Endothelial cell of umbilical vein (primary cell): Measurements from ENCODE around the gene LLCFC1. TPM values are rescaled to one million over a fixed set of nuclear protein-coding genes. Genes with fewer than 3 reads are reported as not detected.

ENCODE experiments used
- BruUV-seq: library from RNA; stranded (reverse); fragments of 400-500 nt; replicated peaks from 2 replicates; lab custom pipeline; 2021; lab: Mats Ljungman, UMichigan
- CTCF ChIA-PET: fragments of 300-600, 350-600 bp; sonication (Branson Sonifier 250); formaldehyde crosslinking; loops from one replicate; lab custom pipeline; 2021; ENCODE audit warnings: antibody characterized with exemption, inconsistent platforms; lab: Charles Lee
- POLR2A ChIA-PET: fragments of 300-600, 350-600 bp; sonication (Branson Sonifier 250); formaldehyde crosslinking; loops from one replicate; lab custom pipeline; 2021; ENCODE audit warnings: antibody characterized with exemption, inconsistent platforms; lab: Charles Lee
- DNase-seq: peaks from one replicate; pipeline ENCODE4 v3.0.0-alpha.2; 2011; ENCODE audit warnings: low read depth, low spot score
- FAIRE-seq: peaks from 2 replicates; lab custom pipeline; 2011; peaks lifted over from hg19 to GRCh38; lab: Jason Lieb, UNC
- H2AFZ ChIP-seq: 2 replicates; pipeline ENCODE4 v1.6.0; 2012; ENCODE audit warnings: low read depth, low read length, control low read depth, inconsistent platforms
- H3K27ac ChIP-seq: 2 replicates; pipeline ENCODE4 v1.5.1; 2011; ENCODE audit warnings: low read depth, mild to moderate bottlenecking, control low read depth, low read length, moderate library complexity; ENCODE audit not compliant: insufficient read depth
- H3K27me3 ChIP-seq, 2 experiments: 2 replicates each; pipeline versions ENCODE4 v1.6.0 to v1.6.1; 2011; ENCODE audit warnings: low read length in 2 of 2, mixed read lengths in 1 of 2; ENCODE audit not compliant: control insufficient read depth in 2 of 2, insufficient read depth in 2 of 2
- H3K36me3 ChIP-seq, 2 experiments: 2 replicates in 1 of 2; 3 replicates in 1 of 2; pipeline ENCODE4 v1.5.1; 2011; ENCODE audit warnings: low read length in 2 of 2, mild to moderate bottlenecking in 1 of 2, moderate library complexity in 1 of 2; ENCODE audit not compliant: control insufficient read depth in 2 of 2, insufficient read depth in 2 of 2; ENCODE audit errors: extremely low read depth in 1 of 2
- H3K4me1 ChIP-seq: 3 replicates; pipeline ENCODE4 v1.5.1; 2011; ENCODE audit warnings: mild to moderate bottlenecking, low read length; ENCODE audit not compliant: control insufficient read depth, insufficient read depth; ENCODE audit errors: extremely low read depth
- H3K4me2 ChIP-seq: 2 replicates; pipeline ENCODE4 v1.6.1; 2011; ENCODE audit warnings: low read length, control low read depth, mixed read lengths; ENCODE audit not compliant: insufficient read depth
- H3K4me3 ChIP-seq, 3 experiments: fragments of 200-600 bp in 1 of 3; sonication (generic), shearing (Covaris generic) in 1 of 3; replicated peaks in 1 of 3; 2 replicates each; pipeline ENCODE4 v1.5.1; 2011 to 2016; ENCODE audit warnings: control low read depth in 3 of 3, low read length in 3 of 3, mild to moderate bottlenecking in 2 of 3, inconsistent platforms in 1 of 3, low read depth in 1 of 3, moderate library complexity in 1 of 3; ENCODE audit not compliant: insufficient read depth in 1 of 3
- H3K79me2 ChIP-seq: 2 replicates; pipeline ENCODE4 v1.6.0; 2012; ENCODE audit warnings: low read length, inconsistent platforms; ENCODE audit not compliant: control insufficient read depth, insufficient read depth
- H3K9ac ChIP-seq: replicated peaks from 2 replicates; pipeline ENCODE3; 2011; ENCODE audit warnings: low read length, control low read depth; ENCODE audit not compliant: insufficient read depth; ENCODE audit errors: extremely low read depth
- H3K9me1 ChIP-seq: replicated peaks from 3 replicates; pipeline ENCODE4 v1.6.0; 2011; ENCODE audit warnings: mild to moderate bottlenecking, low read length; ENCODE audit not compliant: control insufficient read depth, insufficient read depth; ENCODE audit errors: extremely low read depth
- H3K9me3 ChIP-seq: replicated peaks from 2 replicates; pipeline ENCODE4 v1.5.1; 2012; ENCODE audit warnings: low read length, inconsistent platforms; ENCODE audit not compliant: control insufficient read depth, insufficient read depth
- H4K20me1 ChIP-seq: replicated peaks from 2 replicates; pipeline ENCODE3; 2011; ENCODE audit warnings: mild to moderate bottlenecking, low read length; ENCODE audit not compliant: control insufficient read depth, insufficient read depth; ENCODE audit errors: extremely low read depth
- CTCF ChIP-seq, 2 donors: IDR thresholded peaks; 1 replicate in 1 of 2; 2 replicates in 1 of 2; pipeline ENCODE4 v1.5.1; 2011; ENCODE audit warnings: low read length in 2 of 2, mild to moderate bottlenecking in 2 of 2, moderate library complexity in 2 of 2, control low read depth in 1 of 2, inconsistent platforms in 1 of 2, low read depth in 1 of 2; ENCODE audit not compliant: insufficient read depth in 1 of 2; ENCODE audit errors: extremely low read depth in 1 of 2
- EZH2 ChIP-seq: IDR thresholded peaks from 2 replicates; pipeline ENCODE4 v1.6.1; 2012; ENCODE audit warnings: borderline replicate concordance, low read depth, mild to moderate bottlenecking, moderate library complexity, low read length, inconsistent platforms; ENCODE audit not compliant: severe bottlenecking
- FOS ChIP-seq: IDR thresholded peaks from 2 replicates; pipeline ENCODE4 v1.6.1; 2011; ENCODE audit warnings: mild to moderate bottlenecking, low read length, moderate library complexity, borderline replicate concordance; ENCODE audit not compliant: insufficient read depth
- GATA2 ChIP-seq: IDR thresholded peaks from 2 replicates; pipeline ENCODE4 v1.7.0; 2011; ENCODE audit warnings: low read depth, mild to moderate bottlenecking, moderate library complexity, mixed read lengths, low read length; ENCODE audit not compliant: insufficient read length, insufficient read depth
- JUN ChIP-seq: IDR thresholded peaks from 2 replicates; pipeline ENCODE4 v1.6.1; 2011; ENCODE audit warnings: borderline replicate concordance, low read depth; ENCODE audit not compliant: insufficient read length, insufficient read depth
- MAX ChIP-seq: IDR thresholded peaks from 2 replicates; pipeline ENCODE4 v1.6.1; 2011; ENCODE audit not compliant: insufficient read depth, insufficient read length
- MYC ChIP-seq: IDR thresholded peaks from one replicate; pipeline ENCODE4 v1.6.1; 2011; ENCODE audit warnings: mild to moderate bottlenecking, low read depth, low read length
- POLR2A ChIP-seq: IDR thresholded peaks from 2 replicates; pipeline ENCODE4 v1.6.1; 2012; ENCODE audit warnings: low read depth, mild to moderate bottlenecking, control low read depth, low read length
- POLR2AphosphoS5 ChIP-seq: IDR thresholded peaks from 2 replicates; pipeline ENCODE4 v1.6.1; 2012; ENCODE audit warnings: low read depth, mild to moderate bottlenecking, control low read depth, low read length, moderate library complexity; ENCODE audit not compliant: insufficient read depth
- dilution Hi-C: fragments of 300-500 bp; cut with MboI; formaldehyde crosslinking; loops from one replicate; pipeline ENCODE4 v1.15.0; 2019; ENCODE audit warnings: low sequenced_read_pairs; ENCODE audit not compliant: extremely low pct_ligation_motif_present
- intact Hi-C: fragments of 100-400 bp; cut with micrococcal nuclease; formaldehyde crosslinking; loops from one replicate; pipeline ENCODE4 v1.10.0; 2022
- polyA plus RNA-seq, 4 experiments: library from polyadenylated mRNA; depleted of rRNA in 3 of 4; stranded (reverse) in 3 of 4; unstranded in 1 of 4; fragments of >200 nt; gene quantifications; 2 replicates each; pipeline versions ENCODE4 v1.2.1 to v1.2.3, GENCODE V29; 2011 to 2012; ENCODE audit warnings: missing spikeins in 1 of 4
- total RNA-seq: library from RNA; stranded (reverse); gene quantifications from 2 replicates; pipeline ENCODE4 v1.2.3, GENCODE V29; 2021

Gene LLCFC1
- total and polyA plus RNA-seq, 2 donors (not counting 3 experiments of a cell fraction or from before 2014, with no cell fraction given), result not detected

- Histone ChIP-seq H3K79me2 (no peaks in the 10 kb centered on the region), H3K9me1 (no peaks in the 10 kb centered on the region), H2AFZ (no peak overlapping the region), H3K27ac (no peak overlapping the region), H3K4me3 (no peak overlapping the region), H3K4me1 (no peaks in the 10 kb centered on the region), H3K9me3 (no peaks in the 10 kb centered on the region), H3K9ac (no peak overlapping the region), H3K36me3 (no peaks in the 10 kb centered on the region), H3K4me2 (no peak overlapping the region), H4K20me1 (no peaks in the 10 kb centered on the region), H3K27me3 (peaks cover 0 to 2% of the 10 kb centered on the region in 2 experiments)
- CTCF ChIA-PET, result interaction anchor here (1.2 kb wide), 1 partner anchor 12 kb away, joined by 4 read pairs; no protein-coding TSS in a partner anchor
- POLR2A ChIA-PET, result no interaction called here
- TF ChIP-seq POLR2A (no peak), POLR2AphosphoS5 (no peak), MYC (no peak)
- dilution Hi-C loops (no loop called here), intact Hi-C loops (no loop called here)
- FAIRE-seq (no peak), DNase-seq (no peak)
- no TSS peak for BruUV-seq
Observed at GRCh38 chr7:142892951-142893350, 46.3 kb upstream of the LLCFC1 start.

- no peak for TF ChIP-seq CTCF (IDR thresholded peaks at IDR 0.05; ENCODE audit: extremely low read depth in 1 of 2, insufficient read depth in 1 of 2, low read depth in 1 of 2, low read length in 2 of 2)
- TF ChIP-seq MAX, result no peak
- no peak for TF ChIP-seq MYC
- no peak for TF ChIP-seq POLR2A
- no peak for TF ChIP-seq JUN
- TF ChIP-seq POLR2AphosphoS5, result no peak
- no peak for TF ChIP-seq GATA2
- TF ChIP-seq EZH2, result no peak
- TF ChIP-seq FOS, result no peak
- no peak overlapping the region for H2AFZ ChIP-seq
- H3K4me1 ChIP-seq, result no peaks in the 10 kb centered on the region
- no peak overlapping the region for H3K27ac ChIP-seq
- dilution Hi-C loops (no loop called here), intact Hi-C loops (no loop called here)
- no peak overlapping the region for H3K4me2 ChIP-seq
- no peaks in the 10 kb centered on the region for H3K36me3 ChIP-seq
- DNase-seq, result no peak
- H3K79me2 ChIP-seq, result no peaks in the 10 kb centered on the region
- H3K9me1 ChIP-seq, result no peaks in the 10 kb centered on the region
- POLR2A ChIA-PET, result no interaction called here
- peaks cover 0 to 2% of the 10 kb centered on the region in 2 experiments for H3K27me3 ChIP-seq
- H3K4me3 ChIP-seq, result no peak overlapping the region
- no peaks in the 10 kb centered on the region for H3K9me3 ChIP-seq
- no peak overlapping the region for H3K9ac ChIP-seq
- CTCF ChIA-PET, result interaction anchor here (1.0 to 1.4 kb wide), 4 partner anchors 9 to 321 kb away, joined by 3 to 10 read pairs (median 4); no protein-coding TSS in a partner anchor
- H4K20me1 ChIP-seq, result no peaks in the 10 kb centered on the region
- FAIRE-seq, result no peak
- BruUV-seq, result no TSS peak
Observed at GRCh38 chr7:142894112-142894984, 44.9 kb upstream of the LLCFC1 start.
